Neuron (in vitro differentiated cells): ENCODE measurements around the gene CDH18.

ENCODE experiments used
- H2AFZ ChIP-seq: one replicate; pipeline ENCODE4 v1.6.1; 2013; ENCODE audit warnings: low read depth, mild to moderate bottlenecking, inconsistent platforms, low read length, moderate library complexity
- H3K27me3 ChIP-seq: one replicate; pipeline ENCODE4 v1.6.1; 2013; ENCODE audit warnings: low read length; ENCODE audit not compliant: insufficient read depth
- H3K36me3 ChIP-seq: one replicate; pipeline ENCODE4 v1.6.1; 2013; ENCODE audit warnings: low read length; ENCODE audit not compliant: insufficient read depth
- H3K4me1 ChIP-seq: one replicate; pipeline ENCODE4 v1.6.1; 2013; ENCODE audit warnings: low read length; ENCODE audit not compliant: insufficient read depth
- H3K4me3 ChIP-seq: 2 replicates; pipeline ENCODE4 v1.5.1; 2013; ENCODE audit warnings: mild to moderate bottlenecking, low read length, moderate library complexity
- H3K9me3 ChIP-seq: one replicate; pipeline ENCODE4 v1.6.1; 2013; ENCODE audit warnings: low read length

The CDH18 gene

DNA sequence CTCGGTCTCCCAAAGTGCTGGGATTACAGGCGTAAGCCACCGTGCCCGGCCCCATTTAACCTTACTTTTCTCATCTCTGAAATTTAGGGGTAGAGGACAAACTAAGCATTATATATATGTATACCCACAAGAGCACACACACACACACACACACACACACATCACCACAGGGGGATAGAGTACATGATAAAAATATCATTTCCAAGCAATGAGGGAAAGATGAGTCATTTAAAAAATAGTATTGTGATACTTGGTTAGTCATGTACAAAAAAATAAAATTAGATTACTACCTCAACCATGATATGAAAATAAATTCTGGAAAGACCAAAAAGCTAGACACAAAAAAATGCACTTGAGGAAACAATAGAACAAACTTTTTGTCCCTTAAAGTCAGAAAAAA lies 67.2 kb downstream of the CDH18 start:
- H2AFZ ChIP-seq = no peak overlapping the region
- no peaks in the 10 kb centered on the region for H3K27me3 ChIP-seq
- H3K36me3 ChIP-seq = no peaks in the 10 kb centered on the region
- H3K9me3 ChIP-seq = no peaks in the 10 kb centered on the region
- H3K4me3 ChIP-seq = no peak overlapping the region
- peaks cover 5% of the 10 kb centered on the region for H3K4me1 ChIP-seq

- Histone ChIP-seq H2AFZ (no peak overlapping the region), H3K36me3 (no peaks in the 10 kb centered on the region), H3K27me3 (no peaks in the 10 kb centered on the region), H3K4me1 (peaks cover 5% of the 10 kb centered on the region), H3K9me3 (no peaks in the 10 kb centered on the region), H3K4me3 (no peak overlapping the region)
Measured at GRCh38 chr5:19918780-19919179, 69.2 kb downstream of the CDH18 start.

DNA sequence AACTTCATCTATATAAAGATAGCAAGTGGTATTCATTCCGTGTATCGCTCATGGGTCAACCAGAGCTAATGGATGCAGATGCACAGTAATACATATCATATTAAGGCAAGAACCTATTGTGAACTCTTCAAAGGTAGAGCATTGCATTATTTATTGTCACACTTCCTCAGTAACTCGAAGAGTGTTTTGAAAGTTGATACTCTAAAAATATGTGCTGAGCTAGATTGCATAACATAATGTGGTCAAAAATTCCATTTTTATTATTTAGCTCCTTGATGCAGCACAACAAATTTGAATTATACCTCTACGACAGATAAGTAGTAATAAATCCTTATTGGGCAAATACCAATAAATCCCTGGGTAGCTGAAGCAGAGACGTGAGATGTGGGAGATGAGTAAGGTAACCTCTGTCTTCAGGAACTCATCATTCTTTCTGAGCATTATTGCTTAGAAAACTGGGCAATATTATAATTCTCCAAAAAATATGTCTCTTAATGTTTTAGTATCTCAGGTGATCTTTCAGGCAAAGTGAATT lies 70.3 kb downstream of the CDH18 start:
- Histone ChIP-seq H3K27me3 (no peaks in the 10 kb centered on the region), H3K9me3 (no peaks in the 10 kb centered on the region), H2AFZ (no peak overlapping the region), H3K4me3 (no peak overlapping the region), H3K4me1 (peaks cover 5% of the 10 kb centered on the region), H3K36me3 (no peaks in the 10 kb centered on the region)

GRCh38 chr5:19910136-19910535 lies 77.9 kb downstream of the CDH18 start:
- H3K9me3 ChIP-seq = no peaks in the 10 kb centered on the region
- H2AFZ ChIP-seq = no peak overlapping the region
- H3K4me3 ChIP-seq = no peak overlapping the region
- H3K4me1 ChIP-seq = no peaks in the 10 kb centered on the region
- H3K36me3 ChIP-seq = no peaks in the 10 kb centered on the region
- H3K27me3 ChIP-seq = no peaks in the 10 kb centered on the region

DNA sequence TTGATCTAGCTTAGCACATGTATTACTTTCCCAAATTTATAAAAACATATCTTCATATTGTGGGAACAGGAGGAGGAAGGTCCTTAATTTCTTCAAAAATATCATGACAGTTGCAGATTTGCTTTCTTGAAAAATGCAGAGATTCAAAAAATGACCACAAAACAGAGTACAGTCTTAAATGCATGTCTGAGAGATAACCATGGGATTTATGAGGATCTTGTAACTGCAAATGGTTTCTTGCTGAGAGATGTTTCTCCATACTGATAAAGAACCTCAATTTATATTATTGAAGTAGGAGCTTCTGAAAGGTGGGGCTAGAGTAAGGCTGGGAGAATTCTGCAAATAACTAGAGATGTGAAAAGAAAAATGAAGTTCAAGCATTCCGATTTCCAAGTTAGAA lies 83.2 kb downstream of the CDH18 start:
- Histone ChIP-seq H3K9me3 (no peaks in the 10 kb centered on the region), H2AFZ (no peak overlapping the region), H3K4me1 (no peaks in the 10 kb centered on the region), H3K27me3 (no peaks in the 10 kb centered on the region), H3K4me3 (no peak overlapping the region), H3K36me3 (no peaks in the 10 kb centered on the region)

DNA sequence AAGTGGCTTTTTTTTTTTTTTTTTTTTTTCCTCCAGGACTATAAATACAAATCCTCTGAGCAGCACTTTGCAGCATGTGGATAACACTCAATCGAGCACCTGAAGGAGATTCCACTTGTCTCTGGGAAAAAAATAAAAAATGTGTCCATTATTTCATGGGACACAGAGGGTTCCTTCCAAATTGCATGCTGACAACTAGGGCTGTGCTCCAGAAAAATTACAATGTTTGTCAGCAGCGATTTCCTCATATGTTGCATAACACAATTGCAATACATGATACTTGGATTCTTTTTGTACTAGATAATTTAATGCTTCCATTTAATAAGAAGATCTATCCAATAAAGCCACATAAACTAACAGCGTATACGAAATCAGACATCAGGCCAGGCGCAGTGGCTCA lies 84.4 kb downstream of the CDH18 start:
- H3K36me3 ChIP-seq = no peaks in the 10 kb centered on the region
- H3K9me3 ChIP-seq = no peaks in the 10 kb centered on the region
- no peaks in the 10 kb centered on the region for H3K27me3 ChIP-seq
- H2AFZ ChIP-seq = no peak overlapping the region
- H3K4me1 ChIP-seq = no peaks in the 10 kb centered on the region
- no peak overlapping the region for H3K4me3 ChIP-seq

DNA sequence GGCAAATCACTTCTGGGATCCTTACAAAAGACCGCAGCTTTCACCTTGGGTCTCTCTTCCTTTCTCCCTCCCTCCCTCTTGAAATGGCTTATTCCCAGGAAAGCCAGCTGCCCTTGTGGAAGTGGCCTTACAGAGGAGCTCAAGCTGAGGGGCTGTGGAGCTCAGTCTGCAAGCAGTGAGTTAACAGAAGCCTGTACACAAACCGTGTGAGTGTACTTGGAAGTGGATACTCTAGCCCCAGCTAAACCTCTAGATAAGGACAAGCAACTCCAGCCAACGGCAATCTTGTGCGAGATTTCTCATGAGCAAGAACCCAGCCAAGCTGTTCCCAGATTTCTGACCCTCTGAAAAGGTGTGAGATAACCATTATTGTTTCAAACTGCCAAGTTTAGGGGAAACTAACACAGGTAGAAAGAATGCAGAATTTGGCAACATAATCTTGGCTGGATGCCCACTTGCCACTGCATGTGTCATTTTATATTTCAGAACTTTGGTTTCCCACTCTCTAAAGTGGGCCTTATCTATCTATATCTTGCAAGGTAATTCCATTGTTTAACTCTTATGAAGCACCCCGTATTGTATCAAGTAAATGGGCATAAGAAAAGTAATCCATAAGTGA lies 85.6 kb downstream of the CDH18 start:
- Histone ChIP-seq H3K27me3 (no peaks in the 10 kb centered on the region), H3K36me3 (no peaks in the 10 kb centered on the region), H3K4me3 (no peak overlapping the region), H2AFZ (no peak overlapping the region), H3K9me3 (no peaks in the 10 kb centered on the region), H3K4me1 (no peaks in the 10 kb centered on the region)

DNA sequence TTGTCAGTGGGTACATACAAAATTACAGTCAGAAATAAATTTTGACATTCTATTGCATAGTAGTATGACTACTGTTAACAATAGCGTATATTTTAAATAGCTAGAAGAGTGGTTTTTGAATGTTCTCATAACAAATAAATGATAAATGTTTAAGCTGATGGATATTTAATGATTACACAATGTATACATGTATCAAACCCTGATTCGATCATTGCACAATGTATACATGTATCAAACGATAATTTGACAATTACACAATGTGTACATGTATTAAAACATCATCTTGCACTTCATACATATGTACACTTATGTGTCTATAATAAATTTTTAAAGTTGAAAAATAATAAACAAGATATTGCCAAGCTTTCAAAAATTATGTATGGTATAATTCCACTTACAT lies 87.7 kb downstream of the CDH18 start:
- Histone ChIP-seq H3K36me3 (no peaks in the 10 kb centered on the region), H3K4me1 (no peaks in the 10 kb centered on the region), H3K4me3 (no peak overlapping the region), H3K9me3 (no peaks in the 10 kb centered on the region), H3K27me3 (no peaks in the 10 kb centered on the region), H2AFZ (no peak overlapping the region)

DNA sequence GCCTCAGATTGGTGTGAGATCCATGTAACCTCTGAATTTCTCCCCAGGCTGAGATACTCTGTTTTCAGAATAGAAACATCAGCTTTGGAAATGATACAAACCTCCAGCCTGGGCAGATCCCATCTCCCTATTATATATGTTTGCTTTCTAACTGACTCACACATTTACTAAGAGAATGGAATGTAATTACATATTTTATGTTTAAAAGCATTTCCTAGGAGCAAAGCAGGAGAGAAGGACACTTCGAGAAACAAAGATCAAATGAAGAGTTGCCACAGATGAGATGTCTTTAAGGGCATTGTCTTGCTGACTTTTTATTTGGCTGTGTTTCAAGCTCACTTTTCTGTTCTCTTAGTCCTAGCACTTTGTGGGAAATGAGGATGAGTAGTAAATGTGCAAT lies 96.3 kb downstream of the CDH18 start:
- H3K4me3 ChIP-seq = no peak overlapping the region
- no peaks in the 10 kb centered on the region for H3K27me3 ChIP-seq
- no peaks in the 10 kb centered on the region for H3K9me3 ChIP-seq
- H2AFZ ChIP-seq = no peak overlapping the region
- H3K36me3 ChIP-seq = no peaks in the 10 kb centered on the region
- H3K4me1 ChIP-seq = no peaks in the 10 kb centered on the region

DNA sequence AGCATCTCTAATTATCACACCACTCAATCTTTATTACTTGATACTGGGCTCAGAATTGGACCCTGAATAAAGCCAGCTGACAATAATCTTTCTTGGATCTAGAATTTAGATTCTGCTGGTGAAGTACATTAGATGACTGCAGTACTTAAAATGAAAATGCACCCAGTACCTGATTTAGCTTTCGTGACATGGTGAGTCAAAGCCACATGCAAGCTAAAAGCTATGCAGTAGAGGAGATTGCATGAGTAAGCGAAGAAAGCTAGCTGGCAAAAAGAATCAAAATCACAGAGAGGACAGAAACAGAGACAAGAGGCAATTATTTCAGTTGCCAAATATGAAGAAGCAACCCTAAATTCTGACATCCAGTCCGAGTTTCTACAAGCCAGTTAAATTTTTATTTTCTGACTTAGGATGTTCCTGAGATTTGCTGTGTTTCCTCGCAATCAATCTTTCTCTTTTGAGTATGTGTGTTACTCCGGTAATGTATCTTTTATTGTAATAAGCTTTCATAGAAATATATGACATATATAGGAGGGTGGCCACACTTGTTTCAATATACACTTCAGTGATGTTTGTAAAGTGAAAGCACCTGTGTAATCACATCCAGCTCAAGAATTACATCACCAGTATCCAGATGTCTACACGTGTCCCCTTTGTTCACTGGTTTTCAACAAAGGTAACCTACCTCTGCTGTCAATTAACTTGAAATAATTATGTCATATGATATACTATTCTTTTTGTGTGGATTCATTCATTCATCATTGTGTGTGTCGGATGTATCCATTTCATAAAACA lies 101.7 kb downstream of the CDH18 start:
- Histone ChIP-seq H3K4me3 (no peak overlapping the region), H3K4me1 (peaks cover 3% of the 10 kb centered on the region), H3K27me3 (no peaks in the 10 kb centered on the region), H3K9me3 (no peaks in the 10 kb centered on the region), H3K36me3 (no peaks in the 10 kb centered on the region), H2AFZ (no peak overlapping the region)

GRCh38 chr5:19885040-19885824 lies 102.8 kb downstream of the CDH18 start:
- Histone ChIP-seq H3K27me3 (no peaks in the 10 kb centered on the region), H3K9me3 (no peaks in the 10 kb centered on the region), H3K36me3 (no peaks in the 10 kb centered on the region), H2AFZ (no peak overlapping the region), H3K4me1 (peaks cover 5% of the 10 kb centered on the region), H3K4me3 (no peak overlapping the region)

- no peaks in the 10 kb centered on the region for H3K9me3 ChIP-seq
- H2AFZ ChIP-seq = no peak overlapping the region
- H3K4me3 ChIP-seq = no peak overlapping the region
- H3K27me3 ChIP-seq = no peaks in the 10 kb centered on the region
- peaks cover 5% of the 10 kb centered on the region for H3K4me1 ChIP-seq
- H3K36me3 ChIP-seq = no peaks in the 10 kb centered on the region
Measured at GRCh38 chr5:19880859-19881436, 107.1 kb downstream of the CDH18 start.

GRCh38 chr5:19880458-19880857 lies 107.5 kb downstream of the CDH18 start:
- no peaks in the 10 kb centered on the region for H3K36me3 ChIP-seq
- H2AFZ ChIP-seq = no peak overlapping the region
- H3K4me3 ChIP-seq = no peak overlapping the region
- H3K27me3 ChIP-seq = no peaks in the 10 kb centered on the region
- H3K4me1 ChIP-seq = peaks cover 5% of the 10 kb centered on the region
- H3K9me3 ChIP-seq = no peaks in the 10 kb centered on the region
